ENCODE measurements around the gene CST9L. TPM values are rescaled to one million over a fixed set of nuclear protein-coding genes. Genes with fewer than 3 reads are reported as not detected.
"Not testable (repeated sequence)": the region's sequence is repeated elsewhere in the genome, so short reads cannot be mapped to it uniquely, and the experiment has no call there.

Gene CST9L
- total and polyA plus RNA-seq, 7 donors, result not detected

DNA sequence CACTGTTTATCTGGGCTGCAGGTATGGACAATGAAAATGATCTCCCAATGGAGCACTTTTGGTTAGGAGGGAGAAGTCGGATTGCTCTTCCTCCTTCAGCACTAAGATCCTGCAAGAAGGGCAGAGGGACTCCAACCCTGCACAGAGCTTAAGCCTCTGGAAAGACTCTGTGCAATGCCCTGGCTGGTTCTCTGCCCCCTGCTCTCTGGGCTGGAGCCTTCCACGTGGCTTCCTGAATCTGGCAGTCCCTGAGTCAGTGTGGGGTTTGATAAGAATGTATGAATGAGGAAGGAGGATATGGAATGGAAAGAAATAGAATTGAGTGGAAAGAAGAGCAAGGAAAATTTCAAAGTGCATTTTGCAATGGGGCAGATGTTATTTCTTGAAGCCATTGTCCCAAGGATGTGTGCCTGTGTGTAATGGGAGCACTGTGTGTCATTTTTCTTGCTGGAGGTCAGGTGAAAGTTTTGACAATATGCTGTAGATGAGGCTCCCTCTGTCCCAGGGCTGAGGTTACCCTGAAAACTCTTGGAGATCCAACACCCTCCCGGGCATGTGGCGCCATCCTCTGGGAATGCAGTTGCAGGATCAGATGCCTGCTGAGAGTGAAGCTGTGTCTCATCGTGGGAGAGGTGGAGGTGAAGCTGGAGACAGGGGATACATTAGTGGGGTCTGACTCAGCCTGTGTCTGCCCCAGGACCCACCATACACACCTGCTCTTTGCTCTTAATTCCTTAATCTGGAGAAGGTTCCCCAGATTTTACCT lies 16.3 kb upstream of the CST9L start:
- TF ChIP-seq POLR2AphosphoS5 (IDR thresholded peaks at IDR 0.05) (no peak), EP300 (IDR thresholded peaks at IDR 0.05) (no peak), POLR2A (IDR thresholded peaks at IDR 0.05) (no peak)
- TF ChIP-seq, protein P1, sequence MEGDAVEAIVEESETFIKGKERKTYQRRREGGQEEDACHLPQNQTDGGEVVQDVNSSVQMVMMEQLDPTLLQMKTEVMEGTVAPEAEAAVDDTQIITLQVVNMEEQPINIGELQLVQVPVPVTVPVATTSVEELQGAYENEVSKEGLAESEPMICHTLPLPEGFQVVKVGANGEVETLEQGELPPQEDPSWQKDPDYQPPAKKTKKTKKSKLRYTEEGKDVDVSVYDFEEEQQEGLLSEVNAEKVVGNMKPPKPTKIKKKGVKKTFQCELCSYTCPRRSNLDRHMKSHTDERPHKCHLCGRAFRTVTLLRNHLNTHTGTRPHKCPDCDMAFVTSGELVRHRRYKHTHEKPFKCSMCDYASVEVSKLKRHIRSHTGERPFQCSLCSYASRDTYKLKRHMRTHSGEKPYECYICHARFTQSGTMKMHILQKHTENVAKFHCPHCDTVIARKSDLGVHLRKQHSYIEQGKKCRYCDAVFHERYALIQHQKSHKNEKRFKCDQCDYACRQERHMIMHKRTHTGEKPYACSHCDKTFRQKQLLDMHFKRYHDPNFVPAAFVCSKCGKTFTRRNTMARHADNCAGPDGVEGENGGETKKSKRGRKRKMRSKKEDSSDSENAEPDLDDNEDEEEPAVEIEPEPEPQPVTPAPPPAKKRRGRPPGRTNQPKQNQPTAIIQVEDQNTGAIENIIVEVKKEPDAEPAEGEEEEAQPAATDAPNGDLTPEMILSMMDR (IDR thresholded peaks at IDR 0.05), result no peak
- intact Hi-C loops (cut with DNase I), result no loop called here
- WGBS, 2 donors, result 70 to 72% methylated on average over 5 of the region's 5 CpGs
- Histone ChIP-seq H3K27ac (no peak overlapping the region), H3K27me3 (no peaks in the 10 kb centered on the region), H3K4me1 (no peaks in the 10 kb centered on the region), H3K4me3 (no peak overlapping the region), H3K9me3 (no peaks in the 10 kb centered on the region), H3K36me3 (no peaks in the 10 kb centered on the region)
- DNase-seq, result no peak

DNA sequence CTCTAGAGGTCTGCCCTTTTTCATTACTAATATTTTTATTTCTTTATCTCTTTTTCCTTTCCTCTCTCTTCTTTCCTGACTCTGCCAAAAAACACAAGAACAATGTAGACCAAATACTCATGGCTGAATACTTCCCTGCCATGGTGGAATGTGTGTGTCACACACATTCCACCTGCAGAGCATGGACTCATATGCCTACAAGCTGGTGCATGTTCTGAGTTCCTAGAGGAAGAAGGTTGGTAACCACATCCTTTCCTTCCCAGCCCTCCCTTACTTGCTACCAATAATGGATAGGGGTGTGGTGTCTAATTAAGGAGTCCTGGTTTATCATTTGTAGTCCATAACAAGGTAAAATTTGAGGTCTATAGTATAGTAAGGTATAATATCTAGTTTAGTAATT lies 15.2 kb upstream of the CST9L start:
- no peaks in the 10 kb centered on the region for H3K9me3 ChIP-seq
- TF ChIP-seq POLR2A (IDR thresholded peaks at IDR 0.05) (no peak), POLR2AphosphoS5 (IDR thresholded peaks at IDR 0.05) (no peak), EP300 (IDR thresholded peaks at IDR 0.05) (no peak)
- TF ChIP-seq, protein P1 (IDR thresholded peaks at IDR 0.05), result no peak
- H3K4me1 ChIP-seq, result no peaks in the 10 kb centered on the region
- H3K27ac ChIP-seq, result no peak overlapping the region
- no peaks in the 10 kb centered on the region for H3K36me3 ChIP-seq
- no peaks in the 10 kb centered on the region for H3K27me3 ChIP-seq
- intact Hi-C loops (cut with DNase I), result no loop called here
- DNase-seq, result no peak
- no peak overlapping the region for H3K4me3 ChIP-seq

DNA sequence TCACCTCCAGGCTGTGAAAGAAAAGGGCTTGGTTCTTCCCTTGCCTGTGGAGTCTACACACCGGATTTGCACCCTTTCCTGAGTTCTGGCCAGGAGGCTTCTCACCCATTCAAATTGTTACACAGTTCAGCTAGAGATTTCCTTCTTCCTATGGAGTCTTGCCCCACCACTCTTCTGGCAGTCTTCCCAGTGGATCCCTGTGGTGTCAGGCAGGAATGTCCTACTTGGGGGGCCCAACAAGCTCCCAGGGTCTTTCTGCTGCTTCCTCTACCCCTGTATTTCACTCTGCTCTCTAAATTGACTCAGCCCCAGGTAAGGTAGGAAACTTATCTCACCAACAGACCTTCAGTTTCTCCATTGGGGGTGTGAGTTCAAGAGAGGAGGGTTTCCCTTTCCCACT lies 14.0 kb upstream of the CST9L start:
- Histone ChIP-seq H3K27ac (no peak overlapping the region), H3K4me1 (no peaks in the 10 kb centered on the region), H3K9me3 (no peaks in the 10 kb centered on the region), H3K4me3 (no peak overlapping the region), H3K36me3 (no peaks in the 10 kb centered on the region), H3K27me3 (no peaks in the 10 kb centered on the region)
- no peak for DNase-seq
- TF ChIP-seq, protein P1 (IDR thresholded peaks at IDR 0.05), result no peak
- TF ChIP-seq POLR2A (IDR thresholded peaks at IDR 0.05) (no peak), EP300 (IDR thresholded peaks at IDR 0.05) (no peak), POLR2AphosphoS5 (IDR thresholded peaks at IDR 0.05) (no peak)
- WGBS, 2 donors, result 86 to 94% methylated on average over 1 of the region's 1 CpG
- intact Hi-C loops (cut with DNase I), result no loop called here

DNA sequence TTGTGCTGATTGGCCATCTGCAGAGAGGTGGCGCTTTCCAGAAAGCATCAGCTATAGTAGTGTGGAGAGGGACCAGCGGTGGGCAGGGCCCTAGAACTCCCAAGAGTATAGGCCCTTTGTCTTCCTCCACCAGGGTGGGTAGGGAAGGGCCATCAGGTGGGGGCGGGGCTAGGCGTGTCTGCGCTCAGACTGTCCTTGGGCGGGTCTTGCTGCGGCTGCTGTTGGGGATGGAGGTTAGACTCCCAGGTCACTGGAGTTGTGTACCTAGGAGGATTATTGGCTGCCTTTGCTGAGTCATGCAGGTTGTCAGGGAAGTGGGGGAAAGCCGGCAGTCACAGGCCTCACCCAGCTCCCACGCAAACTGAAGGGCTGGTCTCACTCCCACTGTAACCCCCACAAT lies 13.5 kb upstream of the CST9L start:
- WGBS, 2 donors, result 28 to 78% methylated on average over 9 of the region's 9 CpGs

DNA sequence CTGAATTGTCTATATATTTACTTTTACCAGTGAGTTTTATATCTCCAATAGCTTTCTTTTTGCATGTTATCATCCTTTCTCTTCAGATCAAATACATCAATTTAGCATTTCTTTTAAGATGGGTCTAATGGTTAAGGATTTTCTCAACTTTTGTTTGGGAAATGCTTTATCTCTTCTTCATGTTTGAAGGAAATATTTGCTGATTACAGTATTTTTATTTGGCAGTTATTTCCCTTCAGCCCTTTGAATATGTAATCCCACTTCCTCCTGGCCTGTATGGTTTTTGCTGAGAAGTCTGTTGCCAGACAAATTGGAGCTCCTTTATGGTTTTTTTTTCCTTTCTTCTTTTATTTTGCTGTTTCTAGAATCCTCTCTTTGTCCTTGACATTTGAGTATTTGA lies 6.7 kb upstream of the CST9L start:
- Histone ChIP-seq H3K36me3 (no peaks in the 10 kb centered on the region), H3K4me3 (no peak overlapping the region), H3K4me1 (no peaks in the 10 kb centered on the region), H3K9me3 (no peaks in the 10 kb centered on the region), H3K27ac (no peak overlapping the region), H3K27me3 (no peaks in the 10 kb centered on the region)
- no peak for DNase-seq
- TF ChIP-seq POLR2A (IDR thresholded peaks at IDR 0.05) (no peak), EP300 (IDR thresholded peaks at IDR 0.05) (no peak), POLR2AphosphoS5 (IDR thresholded peaks at IDR 0.05) (no peak)
- TF ChIP-seq, protein P1 (IDR thresholded peaks at IDR 0.05), result no peak
- intact Hi-C loops (cut with DNase I), result no loop called here

More for the DNA sequence above, 13.5 kb upstream of the CST9L start:
- H3K4me1 ChIP-seq; H3K4me3 ChIP-seq; H3K36me3 ChIP-seq; intact Hi-C loops (cut with DNase I); DNase-seq; H3K27me3 ChIP-seq; H3K27ac ChIP-seq; H3K9me3 ChIP-seq: not testable (repeated sequence)

All from sigmoid colon (tissue), 7 donors.